Colonic mucosa (tissue), 4 donors: ENCODE measurements around the gene KLHL13. TPM values are rescaled to one million over a fixed set of nuclear protein-coding genes. Genes with fewer than 3 reads are reported as not detected.
"Not testable (repeated sequence)": the region's sequence is repeated elsewhere in the genome, so short reads cannot be mapped to it uniquely, and the experiment has no call there.

Experiments
- DNase-seq: peaks from one replicate; pipeline ENCODE4 v3.0.0-alpha.2; 2020
- H3K27ac ChIP-seq: fragments of 200-600 bp; one replicate; pipeline ENCODE4 v1.8.0; 2021
- H3K27me3 ChIP-seq: fragments of 200-600 bp; one replicate; pipeline ENCODE4 v1.8.0; 2021
- H3K36me3 ChIP-seq: fragments of 200-600 bp; one replicate; pipeline ENCODE4 v1.8.0; 2021
- H3K4me1 ChIP-seq: fragments of 200-600 bp; one replicate; pipeline ENCODE4 v1.8.0; 2021; ENCODE audit warnings: mild to moderate bottlenecking
- H3K4me3 ChIP-seq: fragments of 200-600 bp; one replicate; pipeline ENCODE4 v1.8.0; 2021
- H3K9ac ChIP-seq, 2 donors: one replicate each; pipeline ENCODE4 v1.7.0; 2013; ENCODE audit warnings: control low read depth in 2 of 2, low read depth in 2 of 2, low read length in 2 of 2
- H3K9me3 ChIP-seq: fragments of 200-600 bp; one replicate; pipeline ENCODE4 v1.8.0; 2021
- intact Hi-C: fragments of 100-400 bp; cut with DNase I; formaldehyde crosslinking; loops from one replicate; pipeline ENCODE4 v1.14.1; 2022
- total RNA-seq, 2 donors: library from RNA; stranded (reverse); fragmentation: NEBNext Ultra II Directional in 1 of 2; extraction: Animal tissue kit (Norgen Biotek cat#: 25700) in 1 of 2; gene quantifications; one replicate each; pipeline ENCODE4 v1.2.1, GENCODE V29; 2021
- TF ChIP-seq, protein P1 (sequence below): fragments of 200-600 bp; IDR thresholded peaks from one replicate; pipeline ENCODE4 v1.8.0; 2022; ENCODE audit warnings: antibody characterized with exemption, mild to moderate bottlenecking
- donor health status: healthy.
- donor health status: DM: no; HTN: no; CAD: no.
- donor health status: DM: no; HTN: no; CAD: no.

Gene KLHL13
- total RNA-seq, 2 donors from 2014 or later = 2.7 to 3.0 TPM

DNA sequence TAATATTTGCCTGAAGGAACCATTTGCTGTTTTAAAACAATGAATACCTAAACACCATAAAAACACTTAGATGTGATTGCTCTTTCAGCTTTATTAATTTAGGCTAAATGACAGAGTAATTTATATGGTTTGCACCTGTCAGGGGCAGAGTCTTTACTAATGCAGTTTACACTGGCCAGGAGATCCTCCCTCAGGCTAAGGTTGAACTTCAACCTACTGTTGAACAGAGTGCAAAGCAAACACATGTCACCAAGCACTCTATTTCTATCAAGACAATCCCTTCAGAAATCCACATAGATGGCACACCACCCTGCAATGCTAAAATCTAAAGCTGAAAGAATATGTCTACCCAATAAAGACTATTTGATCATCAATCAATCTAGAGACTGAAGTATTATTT, 147.3 kb downstream of the KLHL13 start:
- TF ChIP-seq, protein P1, sequence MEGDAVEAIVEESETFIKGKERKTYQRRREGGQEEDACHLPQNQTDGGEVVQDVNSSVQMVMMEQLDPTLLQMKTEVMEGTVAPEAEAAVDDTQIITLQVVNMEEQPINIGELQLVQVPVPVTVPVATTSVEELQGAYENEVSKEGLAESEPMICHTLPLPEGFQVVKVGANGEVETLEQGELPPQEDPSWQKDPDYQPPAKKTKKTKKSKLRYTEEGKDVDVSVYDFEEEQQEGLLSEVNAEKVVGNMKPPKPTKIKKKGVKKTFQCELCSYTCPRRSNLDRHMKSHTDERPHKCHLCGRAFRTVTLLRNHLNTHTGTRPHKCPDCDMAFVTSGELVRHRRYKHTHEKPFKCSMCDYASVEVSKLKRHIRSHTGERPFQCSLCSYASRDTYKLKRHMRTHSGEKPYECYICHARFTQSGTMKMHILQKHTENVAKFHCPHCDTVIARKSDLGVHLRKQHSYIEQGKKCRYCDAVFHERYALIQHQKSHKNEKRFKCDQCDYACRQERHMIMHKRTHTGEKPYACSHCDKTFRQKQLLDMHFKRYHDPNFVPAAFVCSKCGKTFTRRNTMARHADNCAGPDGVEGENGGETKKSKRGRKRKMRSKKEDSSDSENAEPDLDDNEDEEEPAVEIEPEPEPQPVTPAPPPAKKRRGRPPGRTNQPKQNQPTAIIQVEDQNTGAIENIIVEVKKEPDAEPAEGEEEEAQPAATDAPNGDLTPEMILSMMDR = no peak
- H3K4me3 ChIP-seq = no peak overlapping the region
- H3K36me3 ChIP-seq = no peaks in the 10 kb centered on the region
- no peaks in the 10 kb centered on the region for H3K9me3 ChIP-seq
- H3K27ac ChIP-seq = no peak overlapping the region
- intact Hi-C loops = no loop called here
- DNase-seq = peak; percentile 24
- H3K4me1 ChIP-seq = no peaks in the 10 kb centered on the region
- H3K9ac ChIP-seq = no peak overlapping the region
- H3K27me3 ChIP-seq = no peaks in the 10 kb centered on the region

DNA sequence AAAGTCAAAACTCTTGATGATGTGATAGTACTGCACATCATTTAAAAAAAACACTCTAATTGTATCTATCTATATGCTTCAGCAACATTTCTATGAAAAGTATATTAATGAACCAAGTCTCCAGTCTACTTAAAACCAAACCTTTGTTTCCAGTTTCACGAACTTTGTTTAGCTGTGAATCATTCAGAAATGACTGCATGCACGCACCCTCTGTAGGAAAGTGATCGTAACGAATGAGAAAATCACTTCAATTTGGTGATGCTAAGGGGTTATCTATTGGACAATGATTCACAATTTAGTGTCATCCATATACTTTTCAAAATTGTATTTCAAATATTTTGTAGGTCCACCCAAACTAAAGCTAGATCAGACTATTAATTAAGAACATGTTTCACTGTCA, 157.6 kb downstream of the KLHL13 start:
- Histone ChIP-seq H3K9me3 (no peaks in the 10 kb centered on the region), H3K9ac (no peak overlapping the region), H3K36me3 (no peaks in the 10 kb centered on the region), H3K4me3 (no peak overlapping the region), H3K27me3 (no peaks in the 10 kb centered on the region), H3K4me1 (no peaks in the 10 kb centered on the region), H3K27ac (no peak overlapping the region)
- no peak for DNase-seq
- intact Hi-C loops = no loop called here
- TF ChIP-seq, protein P1 = no peak

DNA sequence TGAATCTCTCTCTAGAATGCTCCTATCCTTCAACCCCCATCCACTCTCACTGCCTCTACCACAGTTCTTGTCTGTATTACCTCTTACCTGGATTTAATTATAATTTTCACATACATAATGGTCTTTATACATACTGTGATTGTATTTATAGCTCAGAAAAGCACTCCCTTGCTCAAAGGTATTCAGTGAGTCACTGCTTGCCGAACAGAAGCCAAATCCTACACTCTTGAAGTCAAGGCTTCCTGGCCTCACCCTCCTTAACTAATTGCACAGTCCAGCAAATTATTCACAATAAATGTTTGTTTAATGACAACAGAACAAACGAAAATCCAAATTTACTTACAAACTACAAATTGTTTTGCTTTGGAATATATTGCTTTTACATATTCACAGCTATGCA, 159.5 kb downstream of the KLHL13 start:
- TF ChIP-seq, protein P1 = no peak
- no peak for DNase-seq
- H3K9me3 ChIP-seq = no peaks in the 10 kb centered on the region

DNA sequence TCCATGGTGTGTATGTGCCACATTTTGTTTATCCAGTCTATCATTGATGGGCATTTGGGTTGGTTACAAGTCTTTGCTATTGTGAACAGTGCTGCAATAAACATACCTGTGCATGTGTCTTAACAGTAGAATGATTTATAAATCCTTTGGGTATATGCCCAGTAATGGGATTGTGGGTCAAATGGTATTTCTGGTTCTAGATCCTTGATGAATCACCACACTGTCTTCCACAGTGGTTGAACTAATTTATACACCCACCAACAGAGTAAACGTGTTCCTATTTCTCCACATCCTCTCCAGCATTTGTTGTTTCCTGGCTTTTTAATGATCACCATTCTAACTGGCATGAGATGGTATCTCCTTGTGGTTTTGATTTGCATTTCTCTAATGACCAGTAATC, 177.3 kb downstream of the KLHL13 start:
- H3K9me3 ChIP-seq, H3K36me3 ChIP-seq, H3K4me1 ChIP-seq, H3K27ac ChIP-seq, DNase-seq, H3K9ac ChIP-seq, intact Hi-C loops, H3K4me3 ChIP-seq, H3K27me3 ChIP-seq: not testable (repeated sequence)

More for the DNA sequence above, 159.5 kb downstream of the KLHL13 start:
- Histone ChIP-seq H3K4me1 (no peaks in the 10 kb centered on the region), H3K9ac (no peak overlapping the region), H3K36me3 (no peaks in the 10 kb centered on the region), H3K27me3 (no peaks in the 10 kb centered on the region), H3K27ac (no peak overlapping the region), H3K4me3 (no peak overlapping the region)
- intact Hi-C loops = no loop called here

DNA sequence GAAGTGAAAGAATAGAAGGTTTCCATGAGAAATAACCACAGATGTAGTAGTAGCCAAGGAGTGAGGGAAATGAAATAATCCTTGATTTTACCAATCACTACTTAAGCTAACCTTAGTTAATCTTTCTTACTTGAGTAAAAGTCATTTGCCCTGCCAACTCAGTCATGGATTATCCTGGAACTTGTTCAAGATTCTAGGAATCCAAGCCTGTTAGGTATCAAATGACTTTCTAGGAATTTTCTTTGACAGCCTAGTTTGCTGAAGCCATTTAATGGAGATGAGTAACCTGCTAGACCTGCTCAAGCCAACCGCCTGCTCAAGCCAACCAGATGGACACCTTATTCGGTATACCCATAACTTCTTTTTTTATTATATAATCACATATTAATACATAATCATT, 180.5 kb downstream of the KLHL13 start:
- Histone ChIP-seq H3K4me3 (no peak overlapping the region), H3K27me3 (no peaks in the 10 kb centered on the region), H3K4me1 (no peaks in the 10 kb centered on the region), H3K9ac (no peak overlapping the region), H3K27ac (no peak overlapping the region), H3K9me3 (no peaks in the 10 kb centered on the region), H3K36me3 (no peaks in the 10 kb centered on the region)
- DNase-seq = no peak
- TF ChIP-seq, protein P1 = no peak
- intact Hi-C loops = no loop called here

DNA sequence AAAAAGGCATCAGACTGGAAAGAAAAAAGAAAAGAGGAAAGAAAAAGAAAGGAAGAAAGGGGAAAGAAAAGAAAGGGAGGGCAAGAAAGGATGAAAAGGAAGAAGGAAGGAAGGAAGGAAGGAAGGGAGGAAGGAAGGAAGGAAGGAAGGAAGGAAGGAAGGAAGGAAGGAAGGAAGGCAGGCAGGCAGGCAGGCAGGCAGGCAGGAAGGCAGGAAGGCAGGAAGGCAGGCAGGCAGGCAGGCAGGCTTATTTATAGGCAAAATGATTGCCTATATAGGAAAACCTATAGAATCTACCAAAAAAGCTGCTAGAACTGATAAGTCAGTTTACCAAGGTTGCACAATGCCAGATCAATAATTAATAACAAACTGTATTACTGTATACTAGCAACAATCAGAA, 186.5 kb downstream of the KLHL13 start:
- H3K9me3 ChIP-seq, H3K9ac ChIP-seq, H3K36me3 ChIP-seq, intact Hi-C loops, H3K4me1 ChIP-seq, H3K4me3 ChIP-seq, DNase-seq, H3K27ac ChIP-seq, H3K27me3 ChIP-seq: not testable (repeated sequence)

DNA sequence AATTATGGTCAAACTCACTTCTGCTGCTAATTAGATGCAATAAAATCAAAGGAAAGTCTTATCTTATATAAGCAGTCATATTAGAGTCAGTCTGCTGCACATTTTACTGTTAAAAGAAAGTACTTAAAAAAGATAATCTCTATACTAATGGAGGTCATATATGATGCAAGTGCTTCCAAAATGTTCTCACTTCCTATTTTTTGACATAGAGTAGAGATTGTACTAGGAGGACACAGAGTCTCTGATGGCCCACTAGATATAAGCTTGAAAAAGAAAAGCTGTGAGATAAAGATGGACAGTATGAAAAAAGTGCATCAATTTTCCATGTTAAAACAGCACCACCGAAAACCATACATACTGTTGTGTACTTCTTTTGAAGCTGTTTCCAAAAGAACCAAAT, 196.9 kb downstream of the KLHL13 start:
- Histone ChIP-seq H3K27me3 (no peaks in the 10 kb centered on the region), H3K9me3 (no peaks in the 10 kb centered on the region), H3K4me3 (no peak overlapping the region), H3K4me1 (no peaks in the 10 kb centered on the region), H3K36me3 (no peaks in the 10 kb centered on the region), H3K27ac (no peak overlapping the region), H3K9ac (no peak overlapping the region)
- intact Hi-C loops = no loop called here
- no peak for DNase-seq
- TF ChIP-seq, protein P1 = no peak
